Uterus (tissue), 2 donors: ENCODE data around the gene ZNF813.

Source experiments
- POLR2A ChIP-seq, 2 donors: fragments of 450-650 bp; IDR thresholded peaks; one replicate each; pipeline ENCODE4 v1.6.1; 2016; ENCODE audit warnings: antibody characterized with exemption in 2 of 2, mild to moderate bottlenecking in 1 of 2, moderate library complexity in 1 of 2
- TF ChIP-seq, protein P1 (sequence below), 4 experiments: fragments of 200-600 bp in 2 of 4; fragments of 450-650 bp in 2 of 4; sonication (generic) in 2 of 4; IDR thresholded peaks; one replicate each; pipeline ENCODE4 v1.5.1; 2016 to 2019; ENCODE audit warnings: antibody characterized with exemption in 4 of 4, mild to moderate bottlenecking in 2 of 4, moderate library complexity in 1 of 4

DNA sequence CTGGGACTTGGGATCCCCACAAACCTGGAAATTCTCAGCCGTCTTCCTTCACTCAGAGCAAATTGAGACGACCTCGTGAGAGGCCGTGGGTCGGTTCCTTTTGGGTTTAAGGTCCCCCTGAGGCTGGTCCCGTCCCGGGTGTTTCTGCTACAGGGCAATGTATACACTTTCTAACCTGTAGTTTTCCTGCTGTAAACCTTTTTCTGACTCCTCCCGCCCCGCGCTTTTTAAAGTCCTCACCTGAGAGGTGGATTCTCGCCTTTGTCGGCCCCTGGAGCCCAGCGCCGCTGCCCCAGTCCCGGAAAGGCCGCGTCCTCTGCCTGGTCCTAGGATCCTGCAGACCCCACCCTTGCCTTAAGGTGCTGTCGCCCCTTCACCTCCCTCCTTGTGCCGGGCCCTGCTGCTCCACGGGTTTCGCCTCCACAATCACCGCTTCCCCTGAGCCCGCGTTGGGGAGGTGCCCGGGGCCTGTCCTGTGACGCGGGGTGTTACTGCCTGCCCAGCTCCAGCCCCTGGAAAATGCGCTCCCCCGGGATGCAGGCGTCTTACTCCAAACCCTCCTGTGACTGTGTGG, 35.4 kb upstream of the ZNF813 start:
- TF ChIP-seq POLR2A (IDR thresholded peaks at IDR 0.05): no peak
- TF ChIP-seq, protein P1, sequence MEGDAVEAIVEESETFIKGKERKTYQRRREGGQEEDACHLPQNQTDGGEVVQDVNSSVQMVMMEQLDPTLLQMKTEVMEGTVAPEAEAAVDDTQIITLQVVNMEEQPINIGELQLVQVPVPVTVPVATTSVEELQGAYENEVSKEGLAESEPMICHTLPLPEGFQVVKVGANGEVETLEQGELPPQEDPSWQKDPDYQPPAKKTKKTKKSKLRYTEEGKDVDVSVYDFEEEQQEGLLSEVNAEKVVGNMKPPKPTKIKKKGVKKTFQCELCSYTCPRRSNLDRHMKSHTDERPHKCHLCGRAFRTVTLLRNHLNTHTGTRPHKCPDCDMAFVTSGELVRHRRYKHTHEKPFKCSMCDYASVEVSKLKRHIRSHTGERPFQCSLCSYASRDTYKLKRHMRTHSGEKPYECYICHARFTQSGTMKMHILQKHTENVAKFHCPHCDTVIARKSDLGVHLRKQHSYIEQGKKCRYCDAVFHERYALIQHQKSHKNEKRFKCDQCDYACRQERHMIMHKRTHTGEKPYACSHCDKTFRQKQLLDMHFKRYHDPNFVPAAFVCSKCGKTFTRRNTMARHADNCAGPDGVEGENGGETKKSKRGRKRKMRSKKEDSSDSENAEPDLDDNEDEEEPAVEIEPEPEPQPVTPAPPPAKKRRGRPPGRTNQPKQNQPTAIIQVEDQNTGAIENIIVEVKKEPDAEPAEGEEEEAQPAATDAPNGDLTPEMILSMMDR (IDR thresholded peaks at IDR 0.05): no peak
